ENCODE results near the gene GABRR2.

The GABRR2 gene

GRCh38 chr6:89315249-89315885, at the start of gene GABRR2:
GABRR2 (minus strand) TSS chr6:89315299; CDS start chr6:89315165, 134 bp downstream.
- no peak for DNase-seq (ENCODE audit: extremely low read depth in 1 of 2, low read depth in 1 of 2)

DNA sequence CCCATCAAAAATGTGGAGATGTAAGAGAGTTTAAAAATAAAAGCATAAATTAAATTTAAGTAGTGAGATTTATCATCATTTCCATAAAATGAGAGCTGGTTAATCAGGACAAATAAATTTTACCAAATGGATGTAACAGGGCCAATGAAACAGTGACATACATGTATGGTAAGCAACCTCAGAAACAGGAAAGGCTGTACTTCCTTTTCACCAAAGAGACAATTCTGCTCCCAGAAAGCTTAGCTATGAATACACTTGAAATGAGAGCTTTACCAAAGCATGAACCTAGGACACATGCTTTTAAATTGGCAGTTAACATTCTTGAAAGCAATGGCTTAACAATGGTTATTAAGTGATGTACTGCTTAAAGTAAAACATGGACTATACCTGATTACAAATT, 49.5 kb upstream of the GABRR2 start:
- DNase-seq (ENCODE audit: extremely low read depth in 1 of 2, low read depth in 1 of 2) = no peak

GRCh38 chr6:89361171-89361570, 46.1 kb upstream of the GABRR2 start:
- DNase-seq (ENCODE audit: extremely low read depth in 1 of 2, low read depth in 1 of 2) = no peak

DNA sequence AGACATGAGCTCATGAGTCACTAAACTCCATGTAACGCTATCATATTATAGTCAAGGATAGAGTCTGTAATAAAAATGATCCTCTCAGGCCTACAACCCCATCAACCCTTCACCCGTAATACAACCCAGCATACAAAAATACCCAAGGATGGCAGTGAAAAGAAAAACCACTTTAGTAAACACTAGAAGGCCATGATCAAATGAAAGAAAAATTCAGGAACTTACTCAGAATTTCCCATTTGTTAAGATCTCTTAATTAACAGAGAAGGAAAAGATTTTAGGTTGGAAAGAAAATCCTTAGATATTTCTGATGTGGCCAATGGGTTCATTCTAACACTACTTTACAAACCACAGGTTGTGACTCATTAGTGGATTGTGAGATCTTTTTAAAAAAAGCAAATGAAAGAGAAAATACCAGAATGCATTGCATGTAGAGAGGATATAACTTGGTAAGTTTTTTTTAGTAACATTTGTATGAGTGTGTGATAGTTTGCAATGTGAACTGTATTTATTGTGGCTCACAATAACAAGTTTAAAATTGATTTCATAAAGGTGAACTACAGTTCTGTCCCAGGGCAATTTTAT, 45.4 kb upstream of the GABRR2 start:
- no peak for DNase-seq (ENCODE audit: extremely low read depth in 1 of 2, low read depth in 1 of 2)

GRCh38 chr6:89359561-89359960, 44.5 kb upstream of the GABRR2 start:
- DNase-seq (ENCODE audit: extremely low read depth in 1 of 2, low read depth in 1 of 2) = no peak

DNA sequence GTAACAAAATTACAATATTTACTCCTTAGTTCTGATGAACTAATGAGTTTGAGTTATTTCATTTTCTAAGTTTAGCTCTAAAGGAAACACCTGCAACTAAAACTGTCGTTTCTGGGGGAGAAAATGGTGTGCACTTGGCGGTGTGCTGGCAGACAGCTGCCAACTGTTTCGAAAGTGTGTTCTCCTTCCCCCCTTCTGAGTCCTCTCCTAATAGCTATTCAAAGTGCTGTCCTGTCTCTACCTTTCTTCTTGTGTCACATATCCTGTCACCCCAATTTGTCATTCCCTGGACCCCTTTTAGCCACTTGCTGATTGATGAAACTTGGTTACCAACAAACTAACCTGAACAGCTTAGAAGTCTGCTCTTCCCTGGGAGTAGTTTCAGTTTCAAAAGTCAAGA, 42.3 kb upstream of the GABRR2 start:
- no peak for DNase-seq (ENCODE audit: extremely low read depth in 1 of 2, low read depth in 1 of 2)

GRCh38 chr6:89356642-89357170, 41.6 kb upstream of the GABRR2 start:
- DNase-seq (ENCODE audit: extremely low read depth in 1 of 2, low read depth in 1 of 2) = no peak

GRCh38 chr6:89355511-89356194, 40.6 kb upstream of the GABRR2 start:
- no peak for DNase-seq (ENCODE audit: extremely low read depth in 1 of 2, low read depth in 1 of 2)

DNA sequence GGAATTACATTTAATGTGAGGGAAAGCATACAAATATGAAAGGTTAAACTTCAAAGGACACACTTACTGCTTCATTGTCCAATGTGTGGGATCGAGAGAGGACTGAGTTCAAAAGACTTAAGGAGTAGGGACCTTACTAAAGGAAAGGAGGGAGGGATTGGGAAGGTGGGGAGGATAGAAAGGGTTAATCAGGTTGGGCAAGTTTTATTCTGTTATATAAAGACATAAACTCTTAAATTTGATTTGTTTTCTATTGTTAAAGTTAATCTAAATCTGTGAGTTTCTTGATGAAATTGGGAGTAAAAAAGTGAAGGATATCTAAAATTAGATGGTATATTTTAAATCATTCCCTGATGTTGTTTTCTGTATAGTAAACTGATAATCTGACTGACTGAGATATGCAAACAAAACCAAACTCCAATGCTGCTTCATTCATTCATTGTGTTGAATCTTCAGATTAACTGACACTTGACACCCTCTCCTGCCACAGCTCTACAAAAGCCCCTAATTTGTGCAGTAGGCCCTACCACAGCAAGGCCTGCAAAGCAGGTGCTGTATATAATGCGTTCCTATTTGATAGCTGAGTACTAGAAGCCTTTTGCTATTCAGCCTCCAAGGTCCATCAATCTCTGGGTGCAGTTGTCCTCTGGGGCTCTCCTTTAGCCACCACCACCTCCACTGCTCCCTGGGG, 38.7 kb upstream of the GABRR2 start:
- DNase-seq (ENCODE audit: extremely low read depth in 1 of 2, low read depth in 1 of 2) = no peak

DNA sequence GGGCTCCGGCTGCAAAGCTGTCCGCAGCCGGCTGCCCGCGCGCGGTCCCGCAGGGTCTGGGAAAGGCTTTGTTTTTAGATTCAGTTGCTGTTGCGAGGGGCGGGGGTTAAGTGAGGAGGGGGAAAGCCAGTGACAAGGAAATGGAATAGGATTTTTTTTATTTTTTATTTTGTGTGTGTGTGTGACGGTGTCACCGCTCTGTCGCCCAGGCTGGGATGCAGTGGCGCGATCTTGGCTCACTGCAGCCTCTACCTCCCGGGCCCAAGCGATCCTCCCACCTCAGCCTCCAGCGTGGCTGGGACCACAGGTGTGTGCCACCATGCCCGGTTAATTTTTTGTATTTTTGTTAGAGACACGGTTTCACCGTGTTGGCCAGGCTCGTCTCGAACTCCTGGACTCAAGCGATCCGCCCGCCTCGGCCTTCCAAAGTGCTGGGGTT, 38.0 kb upstream of the GABRR2 start:
- no peak for DNase-seq (ENCODE audit: extremely low read depth in 1 of 2, low read depth in 1 of 2)

- peak; percentile 70 to 75 for DNase-seq (ENCODE audit: extremely low read depth in 1 of 2, low read depth in 1 of 2)
These were observed 37.4 kb upstream of the GABRR2 start, which contains the start of gene UBE2J1 for GRCh38 chr6:89352278-89353117. UBE2J1 (minus strand) TSS chr6:89352722; CDS start chr6:89352569, 153 bp downstream.

DNA sequence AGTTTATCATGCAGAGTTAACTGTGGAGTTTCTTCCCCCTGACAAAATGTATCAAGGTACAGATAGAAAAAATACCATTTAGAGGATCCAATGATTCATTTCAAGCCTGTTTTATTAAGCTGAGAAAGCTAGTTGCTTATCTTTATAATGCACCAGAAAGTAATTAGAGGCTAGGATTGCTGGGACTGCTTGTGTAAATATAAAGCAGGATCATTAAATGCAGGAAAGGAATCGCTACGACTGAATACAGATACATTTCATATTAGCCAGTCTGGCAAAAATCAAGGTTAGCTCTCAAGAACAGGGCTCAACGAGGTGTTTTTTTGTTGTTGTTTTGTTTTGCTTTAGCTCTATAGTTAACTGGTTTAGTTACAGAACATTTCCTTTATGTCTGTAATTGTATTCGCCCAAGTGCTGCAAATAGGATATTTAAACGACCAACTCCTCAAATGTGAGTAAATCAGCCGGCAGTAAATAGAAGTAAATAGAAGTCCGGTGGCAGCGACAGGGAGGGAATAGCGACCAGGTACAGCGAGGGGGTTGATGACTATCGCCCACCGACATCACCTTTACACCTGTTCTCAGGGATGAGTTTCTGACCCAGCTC, 36.7 kb upstream of the GABRR2 start:
- no peak for DNase-seq (ENCODE audit: extremely low read depth in 1 of 2, low read depth in 1 of 2)

DNA sequence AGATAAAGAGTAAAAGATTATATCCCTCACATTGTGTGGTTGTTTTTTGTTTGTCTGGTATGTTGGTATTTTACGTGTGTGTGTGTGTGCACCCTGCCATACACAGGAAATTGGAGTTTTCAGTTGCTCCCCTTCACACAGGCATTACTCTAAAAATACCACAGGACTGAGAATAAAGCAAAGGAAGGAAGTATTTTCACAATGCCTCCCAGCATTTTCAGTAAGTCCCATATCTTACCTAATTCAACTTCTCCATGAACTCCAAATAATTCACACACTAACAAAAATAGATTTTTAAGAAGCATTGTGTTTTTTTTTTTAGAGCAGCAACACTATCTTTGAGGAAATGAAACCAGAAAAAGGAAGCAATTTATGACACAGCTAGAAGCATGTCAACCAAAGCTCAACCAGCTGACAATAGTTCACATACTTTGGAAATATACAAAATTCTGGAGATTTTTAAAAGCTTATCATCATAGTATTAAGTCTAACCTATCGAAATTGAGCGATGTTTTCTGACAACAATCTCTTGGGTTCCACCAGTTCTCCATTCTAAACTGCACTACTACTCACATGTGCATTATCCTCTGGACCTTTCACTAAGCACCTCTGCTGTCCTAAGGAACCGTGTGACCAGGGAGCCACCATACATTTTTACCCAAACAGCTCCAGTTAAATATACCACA, 35.3 kb upstream of the GABRR2 start:
- no peak for DNase-seq (ENCODE audit: extremely low read depth in 1 of 2, low read depth in 1 of 2)

- DNase-seq (ENCODE audit: extremely low read depth in 1 of 2, low read depth in 1 of 2) = no peak
These were observed 33.3 kb upstream of the GABRR2 start for GRCh38 chr6:89348372-89348771.

DNA sequence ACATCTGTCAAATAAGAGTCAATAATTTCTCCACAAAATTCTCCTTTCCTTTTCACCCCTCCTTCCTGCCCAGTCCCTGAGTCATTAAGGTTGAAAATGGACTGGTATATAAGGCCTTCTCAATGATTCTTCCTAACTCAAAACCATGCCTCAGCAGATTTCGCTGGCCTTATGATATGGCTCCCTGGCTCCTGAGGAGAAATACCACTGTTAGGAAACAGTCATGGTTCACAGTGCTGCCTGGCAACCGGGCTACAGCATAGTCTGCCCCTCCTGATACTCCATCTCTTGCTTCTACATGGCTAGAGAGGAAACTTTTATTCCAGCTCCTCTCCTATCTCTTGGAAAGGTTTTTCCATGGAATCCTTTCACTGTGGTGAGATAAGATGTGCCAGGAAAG, 32.7 kb upstream of the GABRR2 start:
- DNase-seq (ENCODE audit: extremely low read depth in 1 of 2, low read depth in 1 of 2) = no peak

GRCh38 chr6:89346433-89346832, 31.3 kb upstream of the GABRR2 start:
- no peak for DNase-seq (ENCODE audit: extremely low read depth in 1 of 2, low read depth in 1 of 2)

DNA sequence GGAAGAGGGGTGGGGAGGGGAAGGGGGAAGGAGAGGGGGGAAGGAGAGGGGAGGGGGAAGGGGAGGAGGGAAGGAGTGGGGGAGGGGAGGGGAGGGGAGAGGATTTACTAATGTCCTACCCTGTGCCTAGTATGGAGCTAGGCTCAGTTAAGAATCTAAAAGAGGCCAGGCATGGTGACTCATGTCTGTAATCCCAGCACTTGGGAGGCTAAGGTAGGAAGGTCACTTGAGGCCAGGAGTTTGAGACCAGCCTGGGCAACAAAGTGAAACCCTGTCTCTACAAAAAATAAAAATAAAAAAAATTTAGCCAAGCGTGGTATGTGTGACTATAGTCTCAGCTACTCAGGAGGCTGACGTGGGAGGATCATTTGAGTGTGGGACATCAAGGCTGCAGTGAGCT, 24.5 kb upstream of the GABRR2 start:
- no peak for DNase-seq (ENCODE audit: extremely low read depth in 1 of 2, low read depth in 1 of 2)

- DNase-seq (ENCODE audit: extremely low read depth in 1 of 2, low read depth in 1 of 2) = no peak
These were observed 20.1 kb upstream of the GABRR2 start for GRCh38 chr6:89335164-89335563.

- no peak for DNase-seq (ENCODE audit: extremely low read depth in 1 of 2, low read depth in 1 of 2)
These were observed 15.8 kb upstream of the GABRR2 start for GRCh38 chr6:89330910-89331309.

Measured in stimulated activated CD8-positive, alpha-beta memory T cell treated with anti-CD3 and anti-CD28 coated beads, Interleukin-7, amount 100 ng/mL, for 48 hours (primary cell).